OCI-LY3 (cell line): ENCODE measurements around the gene ATP5ME.

ENCODE experiments used
- CTCF ChIP-seq: fragments of 200-600, 300-600 bp; sonication (generic); IDR thresholded peaks from 2 replicates; pipeline ENCODE4 v1.5.1; 2014; ENCODE audit warnings: antibody characterized with exemption, low read length, low read depth
- EZH2phosphoT487 ChIP-seq: fragments of 200-600 bp; shearing (Covaris generic); IDR thresholded peaks from 2 replicates; pipeline ENCODE4 v1.6.1; 2018; ENCODE audit warnings: antibody characterized with exemption, mixed run types, low read depth

- TF ChIP-seq CTCF (no peak), EZH2phosphoT487 (no peak)
Measured at GRCh38 chr4:654503-654845, 19.6 kb downstream of the ATP5ME start.
